Kidney (tissue), 14 donors: ENCODE results near the gene FBXO42. TPM values are rescaled to one million over a fixed set of nuclear protein-coding genes. Genes with fewer than 3 reads are reported as not detected.
"Not testable (repeated sequence)": the region's sequence is repeated elsewhere in the genome, so short reads cannot be mapped to it uniquely, and the experiment has no call there.

Experiments
- DNase-seq, 5 donors: peaks; one replicate each; pipeline ENCODE4 v3.0.0-alpha.2; 2013 to 2020
- FAIRE-seq: peaks from 2 replicates; lab custom pipeline; 2012; peaks lifted over from hg19 to GRCh38; lab: Jason Lieb, UNC
- H3K27ac ChIP-seq, 2 donors: one replicate each; pipeline ENCODE4 v1.7.0; 2013; ENCODE audit warnings: low read depth in 2 of 2, low read length in 2 of 2, inconsistent platforms in 1 of 2
- H3K27me3 ChIP-seq: one replicate; pipeline ENCODE4 v1.7.1; 2013; ENCODE audit warnings: low read length, inconsistent platforms; ENCODE audit not compliant: control insufficient read depth, insufficient read depth
- H3K36me3 ChIP-seq, 3 donors: one replicate each; pipeline versions ENCODE4 v1.7.0 to v1.7.1; 2013; ENCODE audit warnings: low read length in 3 of 3, control low read depth in 1 of 3, inconsistent platforms in 1 of 3; ENCODE audit not compliant: insufficient read depth in 3 of 3, control insufficient read depth in 2 of 3
- H3K4me1 ChIP-seq, 3 donors: one replicate each; pipeline versions ENCODE4 v1.7.0 to v1.7.1; 2013; ENCODE audit warnings: low read length in 3 of 3, inconsistent platforms in 1 of 3, low read depth in 1 of 3; ENCODE audit not compliant: control insufficient read depth in 2 of 3, insufficient read depth in 2 of 3
- H3K4me3 ChIP-seq, 3 donors: one replicate each; pipeline versions ENCODE4 v1.7.0 to v1.8.1; 2013; ENCODE audit warnings: low read length in 3 of 3, control low read depth in 1 of 3, inconsistent platforms in 1 of 3
- H3K9ac ChIP-seq, 3 donors: one replicate each; pipeline versions ENCODE4 v1.7.0 to v1.7.1; 2013; ENCODE audit warnings: low read length in 3 of 3, control low read depth in 1 of 3, inconsistent platforms in 1 of 3
- H3K9me3 ChIP-seq, 3 donors: one replicate each; pipeline versions ENCODE4 v1.7.0 to v1.7.1; 2013; ENCODE audit warnings: low read length in 3 of 3, control low read depth in 1 of 3, inconsistent platforms in 1 of 3; ENCODE audit not compliant: control insufficient read depth in 2 of 3, insufficient read depth in 1 of 3
- CTCF ChIP-seq: IDR thresholded peaks from 3 replicates; pipeline ENCODE4 v1.5.1; 2012; ENCODE audit warnings: mild to moderate bottlenecking, moderate library complexity, borderline replicate concordance; ENCODE audit not compliant: insufficient read depth; ENCODE audit errors: extremely low read depth
- intact Hi-C: fragments of 100-400 bp; cut with DNase I; formaldehyde crosslinking; loops from one replicate; pipeline ENCODE4 v1.11.1; 2022
- polyA plus RNA-seq: library from polyadenylated mRNA; stranded (reverse); fragments of 350-450 nt; fragmentation: Illumina TruSeq; extraction: RNeasy Lipid Tissue Mini Kit (QIAGEN cat#74804); gene quantifications from one replicate; pipeline ENCODE4 v1.2.3, GENCODE V29; 2014; ENCODE audit warnings: low read depth, low replicate concordance; ENCODE audit not compliant: insufficient read depth
- total RNA-seq: library from RNA; stranded (reverse); fragmentation: NEBNext Ultra II Directional; extraction: Animal tissue kit (Norgen Biotek cat#: 25700); gene quantifications from one replicate; pipeline ENCODE4 v1.2.1, GENCODE V29; 2021
- donor health status: control.
- donor health status: control.
- donor health status: control.
- donor health status: control.
- donor health status: control.
- donor health status: DM: yes; HTN: yes; CAD: no.
- donor health status: Normal renal cell carcinoma (clear cell type).

The FBXO42 gene
- total and polyA plus RNA-seq, 2 donors from 2014 or later: 14.1 to 22.1 TPM

GRCh38 chr1:16226490-16227179 is 125.6 kb downstream of the FBXO42 start:
- H3K4me3 ChIP-seq: peak overlapping the region; percentile 33 to 38 (median 37)
- no peak for FAIRE-seq
- H3K27ac ChIP-seq: peak overlapping the region in 1 of 2 donors; percentile 47

DNA sequence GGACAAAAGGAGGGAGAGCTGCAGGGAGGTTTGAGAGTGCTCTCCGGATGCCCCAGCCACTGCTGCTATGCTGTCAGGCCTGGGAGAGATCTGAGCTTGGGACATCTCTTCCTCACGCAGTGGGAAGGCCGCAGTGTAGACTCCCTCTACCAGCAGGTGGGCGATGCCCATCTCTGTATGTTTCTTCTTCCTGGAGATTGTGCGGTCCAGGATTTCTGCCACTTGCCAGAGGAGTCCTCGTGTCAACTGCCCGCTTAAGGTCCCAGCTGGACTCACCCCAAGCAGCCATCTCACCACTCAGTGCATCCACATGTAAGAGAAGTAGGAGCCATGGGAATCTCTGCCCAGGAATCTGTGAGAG is 126.2 kb downstream of the FBXO42 start:
- TF ChIP-seq CTCF: no peak
- H3K27ac ChIP-seq: peak overlapping the region in 1 of 2 donors; percentile 47
- peak overlapping the region in 1 of 3 donors; percentile 46 for H3K9ac ChIP-seq
- no peaks in the 10 kb centered on the region for H3K9me3 ChIP-seq
- H3K36me3 ChIP-seq: no peaks in the 10 kb centered on the region
- FAIRE-seq: no peak
- intact Hi-C loops: no loop called here
- peaks cover 0 to 6% (median 0%) of the 10 kb centered on the region in 3 donors for H3K4me1 ChIP-seq
- H3K4me3 ChIP-seq: peak overlapping the region in 1 of 3 donors; percentile 37
- H3K27me3 ChIP-seq: peaks cover 5% of the 10 kb centered on the region
- peak in 1 of 5 donors; percentile 37 for DNase-seq

More at GRCh38 chr1:16226490-16227179, 125.6 kb downstream of the FBXO42 start:
- peak; percentile 79 to 92 (median 83) for DNase-seq
- Histone ChIP-seq H3K36me3 (no peaks in the 10 kb centered on the region), H3K9ac (peak overlapping the region in 1 of 3 donors; percentile 46), H3K9me3 (no peaks in the 10 kb centered on the region), H3K27me3 (peaks cover 5% of the 10 kb centered on the region), H3K4me1 (peaks cover 0 to 6% (median 0%) of the 10 kb centered on the region in 3 donors)
- intact Hi-C loops: no loop called here
- TF ChIP-seq CTCF: no peak

DNA sequence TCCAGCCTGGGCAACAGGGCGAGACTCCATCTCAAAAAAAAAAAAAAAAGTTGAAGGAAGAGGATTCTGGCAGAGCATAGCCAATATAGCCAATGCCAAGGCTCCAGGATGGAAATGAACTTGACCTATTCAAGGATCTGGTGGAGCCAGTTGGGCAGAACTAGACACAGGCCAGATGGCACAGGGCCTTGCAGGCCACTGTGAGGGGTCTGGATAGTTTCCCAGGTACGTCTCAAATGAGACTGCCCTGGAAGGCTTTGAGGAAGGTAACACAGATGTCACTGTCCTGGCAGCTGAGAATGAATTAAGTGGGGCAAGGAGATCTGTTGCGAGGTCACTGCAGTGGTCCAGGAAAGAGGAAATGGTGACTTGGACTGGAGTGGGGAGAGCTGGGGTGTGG is 127.8 kb downstream of the FBXO42 start:
- TF ChIP-seq CTCF: no peak
- DNase-seq (no peak), FAIRE-seq (no peak)
- H3K9me3 ChIP-seq: no peaks in the 10 kb centered on the region
- no peaks in the 10 kb centered on the region for H3K36me3 ChIP-seq
- H3K27ac ChIP-seq: no peak overlapping the region
- intact Hi-C loops: no loop called here
- peaks cover 5% of the 10 kb centered on the region for H3K27me3 ChIP-seq
- no peak overlapping the region for H3K4me3 ChIP-seq
- H3K4me1 ChIP-seq: peaks cover 0 to 6% (median 0%) of the 10 kb centered on the region in 3 donors
- H3K9ac ChIP-seq: no peak overlapping the region

DNA sequence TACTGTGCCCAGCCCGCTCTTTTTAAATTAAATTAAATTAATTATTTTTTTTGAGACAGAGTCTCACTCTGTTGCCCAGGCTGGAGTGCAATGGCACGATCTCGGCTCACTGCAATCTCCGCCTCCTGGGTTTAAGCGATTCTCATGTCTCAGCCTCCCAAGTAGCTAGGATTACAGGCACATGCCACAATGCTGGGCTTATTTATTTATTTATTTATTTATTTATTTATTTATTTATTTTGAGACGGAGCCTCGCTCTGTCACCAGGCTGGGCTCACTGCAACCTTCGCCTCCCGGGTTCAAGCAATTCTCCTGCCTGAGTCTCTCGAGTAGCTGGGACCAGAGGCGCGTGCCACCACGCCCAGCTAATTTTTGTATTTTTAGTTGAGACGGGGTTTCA is 129.6 kb downstream of the FBXO42 start:
- FAIRE-seq, intact Hi-C loops: not testable (repeated sequence)

More for the DNA sequence above, 129.6 kb downstream of the FBXO42 start:
- H3K36me3 ChIP-seq, H3K4me3 ChIP-seq, H3K9me3 ChIP-seq, DNase-seq, H3K9ac ChIP-seq, H3K27me3 ChIP-seq, H3K27ac ChIP-seq, H3K4me1 ChIP-seq: not testable (repeated sequence)
